WTC11 (cell line): ENCODE results near the gene SPRY2. TPM values are rescaled to one million over a fixed set of nuclear protein-coding genes. Genes with fewer than 3 reads are reported as not detected.

Source experiments
- ATAC-seq: fragments of 200-7000 bp; cut with Tn5 transposase; 2 replicates; pipeline ENCODE4 v1.10.0; 2021; ENCODE audit warnings: mild to moderate bottlenecking, moderate library complexity
- CTCF ChIA-PET: fragments of 300-600 bp; sonication (Branson Sonifier 250); formaldehyde crosslinking; loops from one replicate; lab custom pipeline; 2021; ENCODE audit warnings: antibody characterized with exemption; lab: Charles Lee
- POLR2A ChIA-PET: fragments of 350-600 bp; sonication (Branson Sonifier 250); formaldehyde crosslinking; loops from one replicate; lab custom pipeline; 2021; ENCODE audit warnings: antibody characterized with exemption; lab: Charles Lee
- DNase-seq: peaks from one replicate; pipeline ENCODE4 v3.0.0; 2021; ENCODE audit warnings: low spot score
- H3K27ac Mint-ChIP-seq: 2 replicates; pipeline ENCODE4 v1.8.0; 2021; ENCODE audit warnings: mixed read lengths
- H3K27me3 Mint-ChIP-seq: 2 replicates; pipeline ENCODE4 v1.8.0; 2021; ENCODE audit warnings: low read depth, mild to moderate bottlenecking, moderate library complexity, mixed read lengths
- H3K36me3 Mint-ChIP-seq: 2 replicates; pipeline ENCODE4 v1.8.0; 2021; ENCODE audit warnings: mixed read lengths
- H3K4me1 Mint-ChIP-seq: 2 replicates; pipeline ENCODE4 v1.8.0; 2022; ENCODE audit warnings: mixed read lengths
- H3K4me3 Mint-ChIP-seq: 2 replicates; pipeline ENCODE4 v1.8.0; 2021; ENCODE audit warnings: mild to moderate bottlenecking, moderate library complexity, mixed read lengths
- H3K9me3 Mint-ChIP-seq: 2 replicates; pipeline ENCODE4 v1.8.0; 2021; ENCODE audit warnings: mixed read lengths
- AFF4 ChIP-seq: sonication (generic); formaldehyde crosslinking; IDR thresholded peaks from 2 replicates; pipeline ENCODE4 v1.8.1; 2023; ENCODE audit warnings: mild to moderate bottlenecking, missing genetic modification reagents, borderline replicate concordance
- ATF6 ChIP-seq: sonication (generic); formaldehyde crosslinking; IDR thresholded peaks from 2 replicates; pipeline ENCODE4 v1.8.1; 2023; ENCODE audit warnings: mild to moderate bottlenecking, missing genetic modification reagents
- CREM ChIP-seq: sonication (generic); formaldehyde crosslinking; IDR thresholded peaks from 2 replicates; pipeline ENCODE4 v1.8.1; 2022; ENCODE audit warnings: mild to moderate bottlenecking, missing genetic modification reagents, moderate library complexity
- FOXK1 ChIP-seq: sonication (generic); formaldehyde crosslinking; IDR thresholded peaks from 2 replicates; pipeline ENCODE4 v1.8.0; 2022; ENCODE audit warnings: mild to moderate bottlenecking, moderate library complexity, missing genetic modification reagents
- FOXP4 ChIP-seq: sonication (generic); formaldehyde crosslinking; IDR thresholded peaks from 2 replicates; pipeline ENCODE4 v1.8.0; 2022; ENCODE audit warnings: mild to moderate bottlenecking, missing genetic modification reagents
- GRHL2 ChIP-seq: fragments of 250-450 bp; sonication (Bioruptor Pico); IDR thresholded peaks from 2 replicates; pipeline ENCODE4 v1.8.0; 2022; ENCODE audit warnings: mild to moderate bottlenecking, moderate library complexity; ENCODE audit not compliant: insufficient replicate concordance, severe bottlenecking
- IRF1 ChIP-seq: sonication (generic); formaldehyde crosslinking; IDR thresholded peaks from 2 replicates; pipeline ENCODE4 v1.8.0; 2023; ENCODE audit warnings: missing genetic modification reagents
- JUN ChIP-seq: sonication (generic); formaldehyde crosslinking; IDR thresholded peaks from 2 replicates; pipeline ENCODE4 v1.8.0; 2023; ENCODE audit warnings: mild to moderate bottlenecking, missing genetic modification reagents
- MAX ChIP-seq: sonication (generic); formaldehyde crosslinking; IDR thresholded peaks from 2 replicates; pipeline ENCODE4 v1.8.0; 2022; ENCODE audit warnings: mild to moderate bottlenecking, missing genetic modification reagents
- MYBL2 ChIP-seq: sonication (generic); formaldehyde crosslinking; IDR thresholded peaks from 2 replicates; pipeline ENCODE4 v1.8.1; 2023; ENCODE audit warnings: mild to moderate bottlenecking, moderate library complexity, missing genetic modification reagents
- NFATC4 ChIP-seq: fragments of 250-450 bp; sonication (Bioruptor Pico); IDR thresholded peaks from 2 replicates; pipeline ENCODE4 v1.9.0; 2021; ENCODE audit warnings: mild to moderate bottlenecking
- PREB ChIP-seq: sonication (generic); formaldehyde crosslinking; IDR thresholded peaks from 2 replicates; pipeline ENCODE4 v1.8.1; 2022; ENCODE audit warnings: mild to moderate bottlenecking, missing genetic modification reagents, moderate library complexity, borderline replicate concordance
- SMAD3 ChIP-seq: sonication (generic); formaldehyde crosslinking; IDR thresholded peaks from 2 replicates; pipeline ENCODE4 v1.8.0; 2022; ENCODE audit warnings: missing genetic modification reagents, mild to moderate bottlenecking, borderline replicate concordance
- SOX15 ChIP-seq: fragments of 250-450 bp; sonication (Bioruptor Pico); IDR thresholded peaks from 2 replicates; pipeline ENCODE4 v1.9.0; 2021; ENCODE audit warnings: mild to moderate bottlenecking
- ZBTB21 ChIP-seq: sonication (generic); formaldehyde crosslinking; IDR thresholded peaks from 2 replicates; pipeline ENCODE4 v1.8.1; 2023; ENCODE audit warnings: mild to moderate bottlenecking, missing genetic modification reagents, borderline replicate concordance
- ZBTB43 ChIP-seq: sonication (generic); formaldehyde crosslinking; IDR thresholded peaks from 2 replicates; pipeline ENCODE4 v1.8.1; 2023; ENCODE audit warnings: mild to moderate bottlenecking, missing genetic modification reagents
- ZNF121 ChIP-seq: sonication (generic); formaldehyde crosslinking; IDR thresholded peaks from 2 replicates; pipeline ENCODE4 v1.8.0; 2023; ENCODE audit warnings: missing genetic modification reagents
- ZNF317 ChIP-seq: sonication (generic); formaldehyde crosslinking; IDR thresholded peaks from 2 replicates; pipeline ENCODE4 v1.8.1; 2023; ENCODE audit warnings: low read depth, mild to moderate bottlenecking, moderate library complexity, missing genetic modification reagents, borderline replicate concordance
- ZNF416 ChIP-seq: fragments of 250-450 bp; sonication (Bioruptor Pico); IDR thresholded peaks from 2 replicates; pipeline ENCODE4 v1.9.0; 2021; ENCODE audit warnings: mild to moderate bottlenecking, inconsistent platforms
- ZNF671 ChIP-seq: fragments of 250-450 bp; sonication (Bioruptor Pico); IDR thresholded peaks from 2 replicates; pipeline ENCODE4 v1.8.0; 2021; ENCODE audit warnings: mild to moderate bottlenecking
- total RNA-seq: library from RNA; stranded (reverse); gene quantifications from 3 replicates; pipeline ENCODE4 v1.2.3, GENCODE V29; 2021

The SPRY2 gene
- total RNA-seq, 1 experiment from 2014 or later = 63.2 TPM

- ChIA-PET CTCF (interaction anchor here (1.7 kb wide), 1 partner anchor 660 kb away, joined by 4 read pairs; no protein-coding TSS in a partner anchor), POLR2A (interaction anchor here (0.7 to 1.9 kb wide), 3 partner anchors 10 to 557 kb away, joined by 3 to 5 read pairs (median 5); no protein-coding TSS in a partner anchor)
- ATAC-seq (no peak), DNase-seq (no peak)
- no peak overlapping the region for H3K4me3 Mint-ChIP-seq
- peaks cover 36% of the 10 kb centered on the region for H3K36me3 Mint-ChIP-seq
- H3K9me3 Mint-ChIP-seq = no peaks in the 10 kb centered on the region
- TF ChIP-seq NFATC4 = no peak
- peaks cover 7% of the 10 kb centered on the region for H3K27me3 Mint-ChIP-seq
- peaks cover 50% of the 10 kb centered on the region for H3K4me1 Mint-ChIP-seq
- H3K27ac Mint-ChIP-seq = no peak overlapping the region
Observed at GRCh38 chr13:80339563-80339911, 1.4 kb downstream of the SPRY2 start.

- Mint-ChIP-seq H3K9me3 (no peaks in the 10 kb centered on the region), H3K36me3 (peaks cover 42% of the 10 kb centered on the region), H3K4me1 (peaks cover 51% of the 10 kb centered on the region), H3K27ac (no peak overlapping the region), H3K4me3 (no peak overlapping the region), H3K27me3 (peaks cover 5% of the 10 kb centered on the region)
- ChIA-PET POLR2A (interaction anchor here (0.7 to 1.9 kb wide), 3 partner anchors 10 to 557 kb away, joined by 3 to 5 read pairs (median 5); no protein-coding TSS in a partner anchor), CTCF (no interaction called here)
- peak; percentile 3 for ATAC-seq
- peak; percentile 72 for DNase-seq
- no peak for TF ChIP-seq FOXK1 (CRISPR knock-in tag)
- no peak for TF ChIP-seq MYBL2 (CRISPR knock-in tag)
- 0 out of 2 replicates have a peak, but pooled peaks have one; percentile 48 for TF ChIP-seq CREM
- no peak for TF ChIP-seq AFF4 (CRISPR knock-in tag)
- TF ChIP-seq ZBTB21 (CRISPR knock-in tag) = no peak
- 0 out of 2 replicates have a peak, but pooled peaks have one; percentile 18 for TF ChIP-seq IRF1 (CRISPR knock-in tag)
- TF ChIP-seq PREB = no peak
- no peak for TF ChIP-seq ATF6 (CRISPR knock-in tag)
- no peak for TF ChIP-seq ZNF671 (CRISPR knock-in tag)
- TF ChIP-seq FOXP4 (CRISPR knock-in tag) = no peak; the same call in 1 of the 2 replicates
- TF ChIP-seq ZBTB43 = no peak
- TF ChIP-seq MAX = peak; percentile 40; the same call in 1 of the 2 replicates
- TF ChIP-seq SMAD3 (CRISPR knock-in tag) = no peak
- no peak for TF ChIP-seq ZNF317 (CRISPR knock-in tag)
- TF ChIP-seq ZNF416 (CRISPR knock-in tag) = no peak
- TF ChIP-seq SOX15 (CRISPR knock-in tag) = no peak
- TF ChIP-seq NFATC4 = no peak
- TF ChIP-seq GRHL2 (CRISPR knock-in tag) = no peak
- TF ChIP-seq JUN (CRISPR knock-in tag) = 0 out of 2 replicates have a peak, but pooled peaks have one; percentile 24
- TF ChIP-seq ZNF121 = no peak
Observed at GRCh38 chr13:80338781-80339562, 2.0 kb downstream of the SPRY2 start.
